Epithelial cell of umbilical artery (primary cell): ENCODE data around the gene ATF7. TPM values are rescaled to one million over a fixed set of nuclear protein-coding genes. Genes with fewer than 3 reads are reported as not detected.

ENCODE experiments used
- total RNA-seq: library from RNA; depleted of rRNA; stranded (reverse); fragments of >200 nt; gene quantifications from 2 replicates; pipeline ENCODE4 v1.2.3, GENCODE V29; 2014

The ATF7 gene
- total RNA-seq: 8.8 and 10.4 TPM in 2 replicates

GRCh38 chr12:53625946-53626701 lies at the start of gene ATF7:
ATF7 (minus strand) TSS chr12:53626382; CDS start chr12:53601000, 25,382 bp downstream.

GRCh38 chr12:53506881-53507602 lies 119.1 kb downstream of the ATF7 start, which contains the start of gene NPFF:
NPFF (minus strand) TSS chr12:53507484; CDS start chr12:53507474, 10 bp downstream.

GRCh38 chr12:53500776-53501614 lies 125.2 kb downstream of the ATF7 start, which contains the start of gene TARBP2:
TARBP2 (plus strand) TSS chr12:53501283; CDS start chr12:53501409, 126 bp downstream.

GRCh38 chr12:53499266-53500141 lies 126.7 kb downstream of the ATF7 start, which contains the start of gene MAP3K12:
MAP3K12 (minus strand) TSS chr12:53499458; CDS start chr12:53487391, 12,067 bp downstream.

Other genes with a start within 250 kb of the ATF7 start
- gene SP1, start 246.2 kb downstream of the ATF7 start, total RNA-seq: 16.9 and 28.0 TPM in 2 replicates
- gene AMHR2, start 202.5 kb downstream of the ATF7 start, total RNA-seq: not detected in 2 replicates
- gene PRR13, start 184.6 kb downstream of the ATF7 start, total RNA-seq: 20.4 and 20.8 TPM in 2 replicates
- gene PCBP2, start 174.3 kb downstream of the ATF7 start, total RNA-seq: 264 and 269 TPM in 2 replicates
- 16.4 and 16.6 TPM in 2 replicates for gene MAP3K12, start 126.9 kb downstream of the ATF7 start, total RNA-seq
- 53.3 and 57.5 TPM in 2 replicates for gene TARBP2, start 125.1 kb downstream of the ATF7 start, total RNA-seq
- gene NPFF, start 118.9 kb downstream of the ATF7 start, total RNA-seq: not detected in 2 replicates
- gene ATP5MC2, start 49.7 kb upstream of the ATF7 start, total RNA-seq: 131 and 139 TPM in 2 replicates
- gene CALCOCO1, start 101.1 kb upstream of the ATF7 start, total RNA-seq: 44.2 and 80.2 TPM in 2 replicates
- gene CISTR, start 125.6 kb upstream of the ATF7 start, total RNA-seq: not detected in 2 replicates